GM10266 (cell line): Measurements from ENCODE around the gene NEK6.

Experiments used
- DNase-seq: peaks from one replicate; pipeline ENCODE4 v3.0.0; 2012; ENCODE audit errors: extremely low spot score
- CTCF ChIP-seq: IDR thresholded peaks from 2 replicates; pipeline ENCODE4 v1.5.1; 2012; ENCODE audit warnings: mild to moderate bottlenecking, low read depth; ENCODE audit not compliant: control insufficient read depth, insufficient read depth; ENCODE audit errors: missing control alignments

NEK6 gene

DNA sequence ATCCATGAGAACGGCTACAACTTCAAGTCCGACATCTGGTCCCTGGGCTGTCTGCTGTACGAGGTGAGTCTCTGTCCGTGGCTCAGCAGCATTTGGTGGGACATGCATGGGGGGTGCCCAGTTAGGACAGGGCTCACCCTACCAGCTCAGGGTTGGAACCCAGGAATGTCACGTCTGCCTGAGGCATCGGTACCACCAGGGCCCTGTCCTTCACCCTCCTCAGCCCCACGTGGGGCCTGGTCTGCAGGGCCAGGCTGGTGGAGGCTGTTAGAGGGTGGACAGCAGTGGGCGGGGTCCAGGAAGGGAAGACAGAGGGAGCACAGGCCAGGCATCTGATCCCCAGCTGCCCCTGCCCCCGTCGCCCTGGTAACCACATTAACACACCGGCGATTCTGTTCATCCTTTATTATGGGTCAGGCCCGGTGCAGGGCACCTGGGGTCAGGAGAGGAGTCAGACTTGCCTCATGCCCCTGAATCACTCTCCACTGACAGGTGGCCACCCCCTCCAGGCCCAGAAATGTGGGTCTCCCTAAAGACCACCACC lies 81.9 kb downstream of the NEK6 start:
- DNase-seq = no peak
- TF ChIP-seq CTCF = no peak

DNA sequence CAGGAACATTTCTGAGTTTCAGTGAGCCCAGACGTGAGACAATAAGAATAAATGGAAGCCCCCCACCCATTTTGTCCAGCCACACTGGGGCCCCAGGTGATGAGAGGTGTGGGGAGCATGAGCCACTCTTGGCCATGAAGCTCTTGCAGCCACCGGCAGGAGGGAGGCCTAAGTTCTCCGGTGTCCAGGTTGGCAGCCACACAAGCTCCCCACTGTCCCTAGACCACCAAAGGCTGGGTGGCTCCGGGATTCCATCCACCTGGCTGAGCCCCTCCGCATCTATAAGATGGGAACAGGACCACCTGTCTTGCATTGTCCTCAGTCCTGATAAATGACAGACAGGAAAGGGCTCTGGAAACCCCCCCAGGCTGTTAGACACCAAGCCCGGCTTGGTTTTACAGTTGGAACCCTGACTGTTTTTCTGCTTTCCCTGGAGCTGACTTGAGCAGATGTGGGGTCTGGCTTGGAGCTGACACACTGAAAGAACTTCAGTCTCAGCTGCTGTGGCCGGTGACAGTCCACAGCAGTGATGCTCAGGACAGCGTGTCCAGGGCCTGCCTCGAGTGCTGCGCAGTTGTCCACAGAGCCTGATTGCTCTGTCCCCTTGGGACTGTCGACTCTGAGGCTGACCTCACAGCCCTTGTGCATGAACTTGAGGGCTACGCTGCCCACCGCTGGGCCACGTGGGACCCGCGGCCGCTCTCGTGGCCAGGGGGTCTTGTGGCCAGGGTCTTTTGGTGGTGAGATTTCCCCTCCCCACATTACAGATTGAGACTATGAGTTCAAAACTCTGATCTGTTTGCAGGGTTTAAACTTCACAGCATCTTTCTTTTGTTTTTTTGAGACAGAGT lies 82.7 kb downstream of the NEK6 start:
- TF ChIP-seq CTCF = no peak
- DNase-seq = no peak

GRCh38 chr9:124341455-124342170 lies 83.9 kb downstream of the NEK6 start:
- no peak for TF ChIP-seq CTCF

DNA sequence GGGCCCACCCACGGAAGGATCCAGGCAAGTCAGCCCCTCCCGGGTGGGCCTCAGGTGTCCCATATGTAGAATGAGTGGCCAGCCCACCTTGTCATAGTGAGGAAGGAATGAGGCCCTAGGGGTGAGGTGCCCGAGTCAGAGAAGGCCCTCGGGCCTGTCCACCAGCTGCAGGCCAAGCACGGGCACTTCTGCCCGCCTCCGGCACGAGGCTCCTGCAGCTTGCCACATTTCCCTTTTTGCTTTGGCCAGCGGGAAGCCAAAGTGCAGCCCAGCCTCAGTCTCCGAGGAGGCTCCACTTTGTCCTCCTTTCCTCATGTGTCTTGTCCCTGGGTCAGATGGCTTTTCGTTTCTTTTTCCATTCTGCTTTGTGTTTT lies 84.6 kb downstream of the NEK6 start:
- DNase-seq = no peak
- TF ChIP-seq CTCF = no peak

More at GRCh38 chr9:124341455-124342170, 83.9 kb downstream of the NEK6 start:
- no peak for DNase-seq

DNA sequence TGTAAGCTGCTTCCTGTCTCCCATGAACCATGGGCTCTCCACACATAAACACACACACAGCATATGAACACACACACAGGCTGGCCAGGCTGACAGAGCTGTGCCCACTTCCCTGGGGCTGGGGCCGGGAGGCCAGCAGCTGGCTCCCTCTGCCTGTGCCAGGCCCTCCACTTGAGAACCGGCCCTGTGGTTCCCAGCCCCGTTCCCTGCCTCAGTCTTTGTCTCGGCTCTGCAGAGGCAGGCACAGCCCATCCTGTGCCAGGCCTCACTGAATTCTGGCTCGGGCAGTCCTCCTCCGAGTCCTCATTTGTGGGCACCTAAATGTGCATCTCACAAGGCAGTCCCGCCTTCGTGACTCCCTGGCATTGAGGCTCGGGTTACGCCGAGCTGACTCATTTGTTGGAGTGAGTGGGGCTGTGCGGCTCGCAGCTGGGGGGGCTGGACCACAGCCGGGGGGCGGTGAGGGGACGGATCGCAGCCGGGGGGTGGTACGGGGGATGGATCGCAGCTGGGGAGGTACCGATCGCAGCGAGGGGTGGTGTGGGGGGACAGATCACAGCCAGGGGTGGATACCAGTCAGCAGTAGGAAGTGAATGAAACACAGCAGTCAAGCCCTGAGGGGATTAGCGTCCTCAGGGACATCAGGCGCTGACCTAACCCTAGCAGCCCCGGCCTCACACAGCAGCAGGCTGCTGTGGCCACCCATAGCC lies 85.2 kb downstream of the NEK6 start:
- no peak for DNase-seq
- TF ChIP-seq CTCF = no peak

DNA sequence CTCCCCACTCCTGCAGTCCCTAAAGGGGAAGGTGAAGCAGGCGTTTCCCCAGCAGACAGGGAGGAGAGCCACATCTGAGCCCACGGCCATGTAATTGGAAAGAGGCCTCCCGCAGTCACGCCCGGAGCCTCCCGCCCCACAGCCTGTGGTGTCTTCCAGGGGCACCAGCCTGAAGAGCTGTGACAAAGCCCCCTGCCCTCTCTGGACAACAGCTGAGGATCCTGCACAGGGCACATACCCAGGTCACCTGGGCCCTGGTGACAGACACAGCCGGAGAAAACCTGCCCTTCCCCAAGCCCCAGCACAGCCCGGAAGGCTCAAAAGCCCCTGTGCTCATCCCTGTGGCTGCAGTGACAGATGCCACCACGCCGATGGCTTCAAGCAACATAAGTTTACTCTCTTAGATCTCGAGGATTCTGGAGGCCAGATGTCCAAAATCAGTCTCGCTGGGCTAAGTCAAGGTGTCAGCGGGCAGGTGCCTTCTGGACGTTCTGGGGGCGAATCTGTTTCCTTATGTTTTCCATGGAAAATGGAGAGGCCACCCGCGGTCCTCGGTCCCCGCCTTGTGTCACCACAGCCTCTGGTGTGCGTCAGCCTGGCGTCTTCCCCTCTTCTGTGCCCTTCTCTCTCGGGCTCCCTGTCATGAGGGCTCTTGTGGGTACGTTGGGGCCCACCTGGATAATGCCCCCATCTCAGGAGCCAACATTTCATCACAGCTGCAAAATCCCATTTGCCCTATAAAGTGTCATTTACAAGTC lies 86.0 kb downstream of the NEK6 start:
- DNase-seq = no peak
- no peak for TF ChIP-seq CTCF
